ENCODE results near the gene NUP62. TPM values are rescaled to one million over a fixed set of nuclear protein-coding genes. Genes with fewer than 3 reads are reported as not detected.

Gene NUP62
- total and polyA plus RNA-seq, 2 of the 8 experiments (the other 6 are each of a cell fraction or from before 2014, with no cell fraction given): 50.0 to 107 TPM

DNA sequence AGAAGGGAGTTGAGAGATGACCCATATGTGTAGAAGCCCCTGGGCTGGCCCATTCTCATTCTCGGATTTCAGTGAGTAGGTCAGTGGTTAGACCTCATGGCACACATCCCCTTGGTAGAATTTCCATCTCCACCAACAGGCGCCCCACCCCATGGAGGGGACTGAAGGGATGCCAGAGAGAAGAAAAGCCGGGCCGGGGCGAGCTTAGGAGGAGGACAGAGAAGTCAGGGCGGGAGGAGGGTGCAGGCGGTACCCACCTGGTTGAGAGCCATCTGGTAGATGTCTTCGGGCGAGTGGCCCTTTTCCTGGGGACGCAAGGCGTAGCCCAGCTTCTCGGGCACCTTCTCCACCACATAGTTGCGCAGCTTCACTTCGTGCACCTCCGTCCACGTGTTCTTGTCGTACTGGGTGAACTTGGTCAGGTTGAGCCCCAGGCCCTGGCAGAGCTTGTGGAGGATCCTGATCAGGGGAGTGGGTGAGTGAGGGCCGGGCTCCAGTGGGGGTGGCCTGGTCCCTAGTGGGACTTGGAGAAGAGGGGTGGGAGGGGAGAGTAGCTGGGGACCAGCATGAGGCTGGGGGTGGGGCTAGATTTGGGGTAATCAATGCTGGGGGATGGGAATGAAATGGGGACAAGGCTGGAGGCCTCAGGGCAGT, 35.2 kb downstream of the NUP62 start (continued):
- TF ChIP-seq BACH1 (IDR thresholded peaks at IDR 0.05; ENCODE audit: low read length) (no peak), RNF2 (IDR thresholded peaks at IDR 0.05; ENCODE audit: borderline replicate concordance, low read depth, low read length, missing control alignments, poor library complexity, severe bottlenecking) (no peak), MAFK (IDR thresholded peaks at IDR 0.05; ENCODE audit: low read depth, low read length) (no peak), YY1 (IDR thresholded peaks at IDR 0.05; ENCODE audit: low read depth, low read length) (no peak), POU5F1 (IDR thresholded peaks at IDR 0.05; ENCODE audit: low read depth, low read length) (no peak)

Measured in H1 (cell line).